PC-9 (cell line): ENCODE measurements around the gene MTMR3.

Experiments used
- CTCF ChIP-seq: fragments of 200-600 bp; sonication (generic); conservative IDR thresholded peaks from 2 replicates; pipeline ENCODE4 v1.6.1; 2017; ENCODE audit warnings: mixed run types, antibody characterized with exemption, mild to moderate bottlenecking, moderate library complexity
- EZH2 ChIP-seq: fragments of 200-600 bp; sonication (generic); IDR thresholded peaks from 2 replicates; pipeline ENCODE4 v1.8.0; 2017; ENCODE audit warnings: antibody characterized with exemption, low read depth

GRCh38 chr22:29914165-29914564 is 31.2 kb downstream of the MTMR3 start:
- TF ChIP-seq CTCF (no peak), EZH2 (no peak)
